ENCODE measurements around the gene GCNT4. TPM values are rescaled to one million over a fixed set of nuclear protein-coding genes. Genes with fewer than 3 reads are reported as not detected.

GCNT4 gene
- total RNA-seq, 1 donor from 2014 or later = 1.4 TPM

GRCh38 chr5:75012748-75013147 is 39.6 kb downstream of the GCNT4 start:
- no peak for ATAC-seq

- no peak for ATAC-seq
Observed at GRCh38 chr5:75010838-75011237, 41.5 kb downstream of the GCNT4 start.

GRCh38 chr5:75009556-75010345 is 42.6 kb downstream of the GCNT4 start:
- ATAC-seq = no peak

GRCh38 chr5:75006865-75007822 is 45.2 kb downstream of the GCNT4 start:
- no peak for ATAC-seq

- ATAC-seq = no peak
Observed at GRCh38 chr5:75005561-75005960, 46.8 kb downstream of the GCNT4 start.

Other genes with a start within 250 kb of the GCNT4 start
- 1.5 TPM for gene FAM169A, start 186.2 kb downstream of the GCNT4 start, total RNA-seq
- 0.32 TPM for gene ANKRD31, start 184.3 kb upstream of the GCNT4 start, total RNA-seq